ENCODE measurements around the gene HIPK2. TPM values are rescaled to one million over a fixed set of nuclear protein-coding genes. Genes with fewer than 3 reads are reported as not detected.

The HIPK2 gene
- total RNA-seq, 1 donor from 2014 or later, result 44.0 TPM

DNA sequence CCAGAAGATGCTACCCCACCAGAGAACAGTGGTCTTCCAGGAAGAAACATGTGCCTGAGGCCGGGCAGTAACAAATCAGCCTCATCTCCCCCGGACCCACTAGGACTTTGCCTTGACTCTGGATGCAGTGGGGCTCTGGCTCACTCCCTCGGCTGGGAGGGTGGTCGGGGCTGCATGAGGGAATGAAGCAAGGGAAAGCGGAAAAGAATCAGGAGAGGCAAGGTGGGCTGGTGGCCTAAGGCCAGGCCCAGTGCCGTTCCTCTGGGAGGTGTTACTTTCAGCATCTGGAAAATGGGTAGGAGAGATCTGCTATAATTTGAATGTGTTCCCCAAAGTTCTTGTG, 202.5 kb downstream of the HIPK2 start:
- TF ChIP-seq, protein P1, sequence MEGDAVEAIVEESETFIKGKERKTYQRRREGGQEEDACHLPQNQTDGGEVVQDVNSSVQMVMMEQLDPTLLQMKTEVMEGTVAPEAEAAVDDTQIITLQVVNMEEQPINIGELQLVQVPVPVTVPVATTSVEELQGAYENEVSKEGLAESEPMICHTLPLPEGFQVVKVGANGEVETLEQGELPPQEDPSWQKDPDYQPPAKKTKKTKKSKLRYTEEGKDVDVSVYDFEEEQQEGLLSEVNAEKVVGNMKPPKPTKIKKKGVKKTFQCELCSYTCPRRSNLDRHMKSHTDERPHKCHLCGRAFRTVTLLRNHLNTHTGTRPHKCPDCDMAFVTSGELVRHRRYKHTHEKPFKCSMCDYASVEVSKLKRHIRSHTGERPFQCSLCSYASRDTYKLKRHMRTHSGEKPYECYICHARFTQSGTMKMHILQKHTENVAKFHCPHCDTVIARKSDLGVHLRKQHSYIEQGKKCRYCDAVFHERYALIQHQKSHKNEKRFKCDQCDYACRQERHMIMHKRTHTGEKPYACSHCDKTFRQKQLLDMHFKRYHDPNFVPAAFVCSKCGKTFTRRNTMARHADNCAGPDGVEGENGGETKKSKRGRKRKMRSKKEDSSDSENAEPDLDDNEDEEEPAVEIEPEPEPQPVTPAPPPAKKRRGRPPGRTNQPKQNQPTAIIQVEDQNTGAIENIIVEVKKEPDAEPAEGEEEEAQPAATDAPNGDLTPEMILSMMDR (IDR thresholded peaks at IDR 0.05; ENCODE audit: insufficient read depth, low read length, poor library complexity, severe bottlenecking), result no peak
- no peaks in the 10 kb centered on the region for H3K27me3 ChIP-seq (ENCODE audit: control insufficient read depth, insufficient read depth, low read length)
- no peak overlapping the region for H3K4me3 ChIP-seq (ENCODE audit: low read depth, low read length)
- DNase-seq (ENCODE audit: low read depth), result no peak
- peaks cover 2% of the 10 kb centered on the region for H3K36me3 ChIP-seq (ENCODE audit: control insufficient read depth, insufficient read depth, low read length)

DNA sequence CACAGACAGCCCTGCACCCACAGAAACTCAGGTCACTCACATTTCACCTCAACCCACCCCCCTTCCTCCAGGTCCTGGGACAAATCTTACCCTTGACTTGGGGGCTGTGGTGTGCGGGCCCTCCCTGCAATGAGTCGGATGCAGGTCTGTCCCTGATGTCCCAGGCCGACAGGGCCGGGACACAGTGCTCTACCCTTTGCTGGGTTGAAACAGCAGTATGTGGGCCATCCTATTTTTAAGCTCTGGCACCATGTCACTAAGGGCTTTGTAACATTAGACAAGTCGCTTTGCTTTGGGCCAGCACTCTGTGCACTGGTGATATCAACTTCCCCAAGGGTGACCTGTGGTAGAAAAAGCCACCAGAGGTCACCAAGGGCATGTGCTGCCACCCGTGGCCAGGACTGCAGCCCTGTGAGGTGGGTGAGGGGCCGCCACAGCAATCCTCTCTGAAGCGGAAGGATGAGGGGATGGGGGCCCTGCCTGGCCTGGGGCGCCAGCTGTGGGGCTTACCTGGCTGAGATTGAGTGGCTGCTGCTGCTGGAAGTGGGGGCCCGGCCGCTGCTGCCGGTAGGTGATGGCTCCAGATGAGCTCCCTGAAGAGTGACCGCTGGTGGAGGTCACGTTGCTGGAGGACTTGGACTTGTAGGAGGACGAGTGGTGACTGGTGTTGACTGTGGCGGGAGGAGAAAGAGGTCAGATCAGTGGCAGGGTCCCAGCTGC, 203.0 kb downstream of the HIPK2 start:
- peaks cover 2% of the 10 kb centered on the region for H3K36me3 ChIP-seq (ENCODE audit: control insufficient read depth, insufficient read depth, low read length)
- no peak overlapping the region for H3K4me3 ChIP-seq (ENCODE audit: low read depth, low read length)
- no peak for DNase-seq (ENCODE audit: low read depth)
- H3K27me3 ChIP-seq (ENCODE audit: control insufficient read depth, insufficient read depth, low read length), result no peaks in the 10 kb centered on the region
- TF ChIP-seq, protein P1 (IDR thresholded peaks at IDR 0.05; ENCODE audit: insufficient read depth, low read length, poor library complexity, severe bottlenecking), result no peak

DNA sequence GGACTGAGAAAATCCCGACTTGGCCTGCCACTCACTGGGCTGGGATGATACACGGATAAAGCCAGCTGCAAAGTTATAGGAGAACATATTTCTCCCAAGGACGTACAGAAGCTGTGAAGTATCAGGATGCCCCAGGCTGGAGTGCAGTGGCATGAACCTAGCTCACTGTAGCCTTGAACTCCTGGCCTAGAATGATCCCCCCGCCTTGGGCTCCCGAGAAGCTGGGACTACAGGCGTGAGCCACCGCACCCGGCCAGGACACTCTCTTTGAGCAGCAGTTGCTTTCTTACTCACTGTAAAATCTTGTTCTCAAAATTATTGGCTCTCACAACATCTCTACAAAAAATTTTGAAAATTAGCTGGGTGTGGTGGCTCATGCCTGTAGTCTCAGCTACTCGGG, 203.9 kb downstream of the HIPK2 start:
- TF ChIP-seq, protein P1 (IDR thresholded peaks at IDR 0.05; ENCODE audit: insufficient read depth, low read length, poor library complexity, severe bottlenecking), result no peak
- no peaks in the 10 kb centered on the region for H3K27me3 ChIP-seq (ENCODE audit: control insufficient read depth, insufficient read depth, low read length)
- no peak overlapping the region for H3K4me3 ChIP-seq (ENCODE audit: low read depth, low read length)
- DNase-seq (ENCODE audit: low read depth), result no peak
- H3K36me3 ChIP-seq (ENCODE audit: control insufficient read depth, insufficient read depth, low read length), result peaks cover 2% of the 10 kb centered on the region

DNA sequence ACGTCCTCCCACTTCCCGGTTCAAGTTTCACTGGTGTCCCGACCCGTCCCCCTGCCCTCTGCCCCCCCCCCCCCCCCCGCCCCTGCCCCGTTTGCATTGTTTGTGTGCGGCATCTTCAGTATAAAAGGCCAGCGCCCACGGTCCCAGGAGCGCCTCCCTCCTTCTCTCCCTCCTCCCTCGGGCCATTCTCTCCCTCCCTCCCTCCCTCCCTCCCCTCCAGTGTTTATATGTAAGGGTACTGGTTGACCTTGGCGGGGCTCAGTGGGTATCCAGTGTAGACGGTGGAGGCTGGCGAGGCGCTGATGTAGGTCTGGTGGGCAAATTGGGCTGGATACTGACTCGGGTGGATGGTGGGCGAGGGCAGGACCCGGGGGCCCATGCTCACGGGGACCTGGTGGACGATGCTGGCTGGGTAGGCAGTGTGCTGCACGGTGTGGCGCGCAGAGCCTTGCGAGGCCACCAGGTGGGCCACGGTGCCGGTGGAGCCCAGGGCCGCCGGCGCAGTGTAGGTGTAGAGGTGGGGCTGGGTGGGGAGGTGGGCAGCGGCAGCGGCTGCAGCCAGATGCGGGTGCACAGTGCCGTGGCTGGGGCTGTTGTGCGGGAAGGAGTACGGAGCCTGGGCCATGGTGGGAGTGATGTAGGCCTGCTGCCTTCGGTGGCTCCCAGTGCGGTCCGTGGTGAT, 205.0 kb downstream of the HIPK2 start:
- TF ChIP-seq, protein P1 (IDR thresholded peaks at IDR 0.05; ENCODE audit: insufficient read depth, low read length, poor library complexity, severe bottlenecking), result no peak
- no peaks in the 10 kb centered on the region for H3K27me3 ChIP-seq (ENCODE audit: control insufficient read depth, insufficient read depth, low read length)
- no peak overlapping the region for H3K4me3 ChIP-seq (ENCODE audit: low read depth, low read length)
- DNase-seq (ENCODE audit: low read depth), result no peak
- H3K36me3 ChIP-seq (ENCODE audit: control insufficient read depth, insufficient read depth, low read length), result peaks cover 2% of the 10 kb centered on the region

DNA sequence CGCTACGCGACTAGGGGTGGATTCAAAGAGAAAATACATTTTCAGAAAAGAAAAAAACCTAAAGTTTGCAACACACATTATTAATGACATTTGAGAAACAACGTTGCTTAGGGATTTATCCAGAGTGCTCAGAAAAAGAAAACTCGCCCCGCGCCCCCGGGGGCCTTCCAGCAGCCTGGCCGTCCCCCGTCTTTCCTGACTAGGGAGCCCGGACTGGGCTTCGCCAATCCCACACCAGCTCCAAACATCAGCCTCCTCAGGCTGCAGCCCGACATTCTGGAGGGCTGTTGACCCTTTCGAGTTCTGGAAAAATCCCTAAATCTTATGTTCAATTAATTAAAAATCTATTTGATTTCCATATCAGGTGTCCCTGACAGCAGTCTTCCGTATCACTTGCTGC, 205.7 kb downstream of the HIPK2 start:
- H3K36me3 ChIP-seq (ENCODE audit: control insufficient read depth, insufficient read depth, low read length), result peaks cover 2% of the 10 kb centered on the region
- no peak overlapping the region for H3K4me3 ChIP-seq (ENCODE audit: low read depth, low read length)
- no peaks in the 10 kb centered on the region for H3K27me3 ChIP-seq (ENCODE audit: control insufficient read depth, insufficient read depth, low read length)
- DNase-seq (ENCODE audit: low read depth), result no peak
- TF ChIP-seq, protein P1 (IDR thresholded peaks at IDR 0.05; ENCODE audit: insufficient read depth, low read length, poor library complexity, severe bottlenecking), result no peak

Data from kidney epithelial cell (primary cell).